Smooth muscle cell (in vitro differentiated cells): ENCODE data around the gene CDH1. TPM values are rescaled to one million over a fixed set of nuclear protein-coding genes. Genes with fewer than 3 reads are reported as not detected.

Source experiments
- DNase-seq: peaks from one replicate; lab custom pipeline; 2025; ENCODE audit not compliant: unreplicated experiment; lab: John Stamatoyannopoulos, UW
- H2AFZ ChIP-seq: fragments of 200-600 bp; sonication (generic); 2 replicates; pipeline ENCODE4 v1.6.0; 2016; ENCODE audit warnings: antibody characterized with exemption, low read depth, mild to moderate bottlenecking
- H3F3A ChIP-seq: fragments of 200-600 bp; sonication (generic); 2 replicates; pipeline ENCODE4 v1.6.0; 2017; ENCODE audit warnings: antibody characterized with exemption, low read depth
- H3K27ac ChIP-seq: fragments of 200-600 bp; sonication (generic); 2 replicates; pipeline ENCODE4 v1.5.1; 2016; ENCODE audit warnings: low read depth, mild to moderate bottlenecking
- H3K27me3 ChIP-seq: fragments of 200-600 bp; sonication (generic); 2 replicates; pipeline ENCODE4 v1.6.1; 2016; ENCODE audit warnings: low read depth, mild to moderate bottlenecking
- H3K36me3 ChIP-seq: fragments of 200-600 bp; sonication (generic); 2 replicates; pipeline ENCODE4 v1.5.1; 2016; ENCODE audit warnings: low read depth
- H3K4me1 ChIP-seq: fragments of 200-600 bp; sonication (generic); 2 replicates; pipeline ENCODE4 v1.5.1; 2016; ENCODE audit warnings: low read depth
- H3K4me2 ChIP-seq: fragments of 200-600 bp; sonication (generic); 2 replicates; pipeline ENCODE4 v1.6.0; 2016; ENCODE audit warnings: mild to moderate bottlenecking
- H3K4me3 ChIP-seq: fragments of 200-600 bp; sonication (generic); 2 replicates; pipeline ENCODE4 v1.5.1; 2016; ENCODE audit warnings: mild to moderate bottlenecking
- H3K79me2 ChIP-seq: fragments of 200-600 bp; sonication (generic); 2 replicates; pipeline ENCODE4 v1.6.0; 2016; ENCODE audit warnings: low read depth, mild to moderate bottlenecking
- H3K9ac ChIP-seq: fragments of 200-600 bp; sonication (generic); 2 replicates; pipeline ENCODE4 v1.6.0; 2016; ENCODE audit warnings: low read depth
- H3K9me3 ChIP-seq: fragments of 200-600 bp; sonication (generic); replicated peaks from 2 replicates; pipeline ENCODE4 v1.5.1; 2016; ENCODE audit warnings: low read depth
- H4K20me1 ChIP-seq: fragments of 200-600 bp; sonication (generic); 2 replicates; pipeline ENCODE4 v1.6.0; 2016; ENCODE audit warnings: low read depth
- WGBS: methylation state at CpG from one replicate; pipeline ENCODE4 v1.1.7; 2016; ENCODE audit warnings: low lambda C conversion rate; 5-methylcytosine and 5-hydroxymethylcytosine counted together
- polyA plus RNA-seq: library from polyadenylated mRNA; unstranded; fragments of >200 nt; fragmentation: Nextera tagmentation; extraction: Ambion mirVana; gene quantifications from 2 replicates; pipeline ENCODE4 v1.2.1, GENCODE V29; 2016
- total RNA-seq: library from RNA; depleted of rRNA; stranded (reverse); fragments of >200 nt; gene quantifications from 2 replicates; pipeline ENCODE4 v1.2.3, GENCODE V29; 2014
- TF ChIP-seq, protein P1 (sequence below): fragments of 200-600 bp; sonication (generic); IDR thresholded peaks from 2 replicates; pipeline ENCODE4 v1.5.1; 2017; ENCODE audit warnings: borderline replicate concordance, mild to moderate bottlenecking, antibody characterized with exemption; ENCODE audit not compliant: insufficient read depth, poor library complexity, severe bottlenecking

Gene CDH1
- total and polyA plus RNA-seq, 2 experiments from 2014 or later: 4.7 to 45.8 TPM

DNA sequence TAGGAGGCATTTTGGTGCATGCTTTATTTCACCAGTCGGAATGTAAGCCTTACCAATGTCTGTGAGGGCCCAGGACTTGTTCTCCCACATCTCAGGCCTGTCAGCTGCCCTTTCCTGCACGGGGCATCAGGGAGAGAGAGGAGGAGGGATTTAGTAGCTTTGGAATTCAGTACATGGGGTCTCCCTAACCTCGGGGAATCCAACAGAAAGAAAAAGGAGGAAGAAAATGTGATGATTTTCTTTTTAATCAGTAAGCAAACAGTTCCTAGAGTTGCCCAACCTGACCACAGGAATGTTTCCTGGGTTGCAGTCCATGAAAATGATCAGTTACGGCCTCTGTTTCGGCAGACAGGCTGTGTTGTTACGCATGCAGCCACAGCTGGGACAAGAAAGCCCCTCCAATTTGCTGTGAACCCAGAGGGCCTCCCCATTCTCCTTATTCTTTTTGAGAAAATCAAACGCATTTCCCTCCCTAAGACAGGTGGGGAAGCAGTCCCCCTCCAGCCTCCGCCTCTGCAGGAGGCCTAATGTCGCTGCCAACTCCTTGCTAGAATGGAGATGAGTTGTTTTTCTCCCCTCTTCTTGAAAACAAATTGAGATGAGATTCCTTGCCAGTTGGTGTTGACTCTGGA, 53.2 kb downstream of the CDH1 start:
- no peak overlapping the region for H3K9ac ChIP-seq
- no peak for DNase-seq
- H3F3A ChIP-seq: peaks cover 10% of the 10 kb centered on the region
- no peaks in the 10 kb centered on the region for H3K79me2 ChIP-seq
- peak overlapping the region; percentile 8 for H3K4me3 ChIP-seq
- H2AFZ ChIP-seq: no peak overlapping the region
- no peaks in the 10 kb centered on the region for H3K36me3 ChIP-seq
- H3K27me3 ChIP-seq: no peaks in the 10 kb centered on the region
- H4K20me1 ChIP-seq: peaks cover 18% of the 10 kb centered on the region
- H3K4me2 ChIP-seq: peak overlapping the region; percentile 56
- H3K9me3 ChIP-seq: no peaks in the 10 kb centered on the region
- H3K4me1 ChIP-seq: peaks cover 15% of the 10 kb centered on the region
- peak overlapping the region; percentile 58 for H3K27ac ChIP-seq
- TF ChIP-seq, protein P1, sequence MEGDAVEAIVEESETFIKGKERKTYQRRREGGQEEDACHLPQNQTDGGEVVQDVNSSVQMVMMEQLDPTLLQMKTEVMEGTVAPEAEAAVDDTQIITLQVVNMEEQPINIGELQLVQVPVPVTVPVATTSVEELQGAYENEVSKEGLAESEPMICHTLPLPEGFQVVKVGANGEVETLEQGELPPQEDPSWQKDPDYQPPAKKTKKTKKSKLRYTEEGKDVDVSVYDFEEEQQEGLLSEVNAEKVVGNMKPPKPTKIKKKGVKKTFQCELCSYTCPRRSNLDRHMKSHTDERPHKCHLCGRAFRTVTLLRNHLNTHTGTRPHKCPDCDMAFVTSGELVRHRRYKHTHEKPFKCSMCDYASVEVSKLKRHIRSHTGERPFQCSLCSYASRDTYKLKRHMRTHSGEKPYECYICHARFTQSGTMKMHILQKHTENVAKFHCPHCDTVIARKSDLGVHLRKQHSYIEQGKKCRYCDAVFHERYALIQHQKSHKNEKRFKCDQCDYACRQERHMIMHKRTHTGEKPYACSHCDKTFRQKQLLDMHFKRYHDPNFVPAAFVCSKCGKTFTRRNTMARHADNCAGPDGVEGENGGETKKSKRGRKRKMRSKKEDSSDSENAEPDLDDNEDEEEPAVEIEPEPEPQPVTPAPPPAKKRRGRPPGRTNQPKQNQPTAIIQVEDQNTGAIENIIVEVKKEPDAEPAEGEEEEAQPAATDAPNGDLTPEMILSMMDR: no peak
- WGBS: 25% methylated on average over 9 of the region's 9 CpGs

DNA sequence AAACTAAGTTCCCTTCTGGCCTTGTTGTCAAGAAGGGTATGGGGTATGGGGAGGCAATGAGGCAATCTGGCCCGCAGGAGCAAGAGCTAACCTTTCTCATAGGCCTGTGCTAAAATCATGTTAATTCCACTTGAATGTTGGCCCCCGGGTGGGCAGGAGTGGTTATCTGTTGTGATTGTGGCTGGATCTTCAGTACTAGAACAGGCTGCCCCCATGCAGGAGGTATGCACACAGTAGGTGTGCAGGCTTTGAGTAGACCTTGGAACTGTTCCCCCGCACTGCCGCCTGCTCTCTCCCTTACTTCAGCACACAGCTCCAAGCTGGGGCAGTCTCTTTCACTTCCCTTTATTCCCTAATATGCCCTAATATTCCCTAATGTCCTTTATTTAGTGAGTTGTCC, 53.9 kb downstream of the CDH1 start:
- DNase-seq: no peak
- H3K4me1 ChIP-seq: peaks cover 15% of the 10 kb centered on the region
- H2AFZ ChIP-seq: no peak overlapping the region
- H3K27me3 ChIP-seq: no peaks in the 10 kb centered on the region
- H3K4me3 ChIP-seq: no peak overlapping the region
- peak overlapping the region; percentile 56 for H3K4me2 ChIP-seq
- H3K36me3 ChIP-seq: no peaks in the 10 kb centered on the region
- H3K79me2 ChIP-seq: no peaks in the 10 kb centered on the region
- 84% methylated on average over 4 of the region's 4 CpGs for WGBS
- peaks cover 10% of the 10 kb centered on the region for H3F3A ChIP-seq
- H4K20me1 ChIP-seq: peaks cover 18% of the 10 kb centered on the region
- H3K27ac ChIP-seq: peak overlapping the region; percentile 58
- no peak overlapping the region for H3K9ac ChIP-seq
- TF ChIP-seq, protein P1: no peak
- H3K9me3 ChIP-seq: no peaks in the 10 kb centered on the region

DNA sequence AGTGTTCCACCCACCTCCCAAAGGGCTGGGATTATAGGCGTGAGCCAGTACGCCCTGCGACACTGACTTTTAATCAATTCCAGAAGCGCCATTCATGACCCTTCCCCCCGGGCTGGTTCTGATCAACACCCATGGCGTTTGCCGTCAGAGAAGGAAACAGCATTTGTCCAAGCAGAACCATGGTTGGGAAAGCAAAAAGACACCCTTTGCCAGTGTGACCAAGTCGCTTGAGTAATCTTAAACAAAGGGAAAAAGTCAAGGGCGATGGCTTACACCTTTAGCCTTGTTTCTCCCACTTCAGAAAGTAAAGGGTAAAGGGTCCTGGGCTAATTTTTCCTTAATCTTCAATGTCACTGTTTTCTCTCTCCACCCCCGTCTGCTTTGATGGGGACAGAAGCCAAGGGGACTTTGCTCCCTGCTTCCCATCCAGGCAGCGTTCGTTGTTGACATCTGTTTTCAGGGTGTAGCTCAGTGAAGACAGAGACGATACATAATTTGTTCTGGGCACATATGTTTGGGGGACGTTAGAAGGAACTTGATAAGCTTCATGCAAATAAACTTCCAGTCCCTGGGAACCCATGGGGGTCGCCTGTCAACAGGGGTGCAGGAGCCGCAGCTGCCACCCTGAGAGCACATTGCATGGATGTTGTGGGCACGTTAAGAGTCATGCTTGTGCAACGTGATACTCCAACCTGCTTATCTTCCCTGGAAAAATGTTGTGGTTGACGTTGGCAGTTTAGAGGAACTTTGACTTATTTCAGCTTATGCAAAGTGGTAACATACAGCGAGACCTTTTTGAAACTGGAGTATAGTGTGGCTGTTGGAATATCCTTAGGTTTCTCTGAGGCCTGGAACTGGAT, 55.6 kb downstream of the CDH1 start:
- Histone ChIP-seq H3K4me2 (peak overlapping the region; percentile 28), H3K9me3 (no peaks in the 10 kb centered on the region), H3K27me3 (no peaks in the 10 kb centered on the region), H3K27ac (peak overlapping the region; percentile 72), H2AFZ (no peak overlapping the region), H3K79me2 (no peaks in the 10 kb centered on the region), H3K36me3 (no peaks in the 10 kb centered on the region), H3K4me3 (no peak overlapping the region), H3F3A (peaks cover 10% of the 10 kb centered on the region), H3K4me1 (peaks cover 15% of the 10 kb centered on the region), H4K20me1 (peaks cover 15% of the 10 kb centered on the region), H3K9ac (no peak overlapping the region)
- TF ChIP-seq, protein P1: no peak
- 62% methylated on average over 20 of the region's 20 CpGs for WGBS
- DNase-seq: no peak
